EH (cell line): ENCODE measurements around the gene GATA6.
"Not testable (repeated sequence)": the region's sequence is repeated elsewhere in the genome, so short reads cannot be mapped to it uniquely, and the experiment has no call there.

ENCODE experiments used
- DNase-seq: peaks from one replicate; pipeline ENCODE4 v3.0.0-alpha.2; 2015; ENCODE audit warnings: low read depth

GATA6 gene

GRCh38 chr18:22204996-22205395 is 35.6 kb downstream of the GATA6 start:
- no peak for DNase-seq

- DNase-seq, result no peak
These were observed 37.8 kb downstream of the GATA6 start for GRCh38 chr18:22207021-22207758.

GRCh38 chr18:22210311-22210754 is 40.9 kb downstream of the GATA6 start:
- DNase-seq, result no peak

- DNase-seq, result no peak
These were observed 42.3 kb downstream of the GATA6 start for GRCh38 chr18:22211657-22212056.

- DNase-seq, result no peak
These were observed 44.1 kb downstream of the GATA6 start for GRCh38 chr18:22213333-22213973.

GRCh38 chr18:22214731-22215528 is 45.5 kb downstream of the GATA6 start:
- peak; percentile 32 for DNase-seq

GRCh38 chr18:22218835-22219234 is 49.4 kb downstream of the GATA6 start:
- no peak for DNase-seq

- DNase-seq, result no peak
These were observed 50.4 kb downstream of the GATA6 start for GRCh38 chr18:22219568-22220355.

- not testable (repeated sequence) for DNase-seq
These were observed 51.2 kb downstream of the GATA6 start for GRCh38 chr18:22220585-22220984.

- no peak for DNase-seq
These were observed 52.0 kb downstream of the GATA6 start for GRCh38 chr18:22221350-22221749.

- DNase-seq, result peak; percentile 64
These were observed 54.0 kb downstream of the GATA6 start for GRCh38 chr18:22223254-22223964.

GRCh38 chr18:22223965-22224322 is 54.6 kb downstream of the GATA6 start:
- no peak for DNase-seq

GRCh38 chr18:22224339-22224738 is 55.0 kb downstream of the GATA6 start:
- no peak for DNase-seq

GRCh38 chr18:22226801-22227200 is 57.4 kb downstream of the GATA6 start:
- peak; percentile 11 for DNase-seq

- DNase-seq, result peak; percentile 33
These were observed 59.6 kb downstream of the GATA6 start for GRCh38 chr18:22228976-22229375.

GRCh38 chr18:22229456-22230124 is 60.2 kb downstream of the GATA6 start:
- DNase-seq, result no peak

GRCh38 chr18:22230471-22230945 is 61.1 kb downstream of the GATA6 start:
- peak; percentile 57 for DNase-seq

GRCh38 chr18:22233266-22233665 is 63.9 kb downstream of the GATA6 start:
- no peak for DNase-seq

- DNase-seq, result no peak
These were observed 68.6 kb downstream of the GATA6 start for GRCh38 chr18:22238036-22238435.

GRCh38 chr18:22238681-22239080 is 69.3 kb downstream of the GATA6 start:
- DNase-seq, result no peak

GRCh38 chr18:22241921-22242361 is 72.6 kb downstream of the GATA6 start:
- DNase-seq, result no peak
